Coronary artery (tissue), 2 donors: ENCODE results near the gene CYTH3.
A peak's percentile ranks its signal among the peaks of the same experiment; 100 is the strongest.

Experiments
- DNase-seq: peaks from one replicate; pipeline ENCODE4 v3.0.0-alpha.2; 2017; ENCODE audit warnings: low spot score
- H3K27ac ChIP-seq, 2 donors: fragments of 200-600 bp; sonication (generic); one replicate each; pipeline ENCODE4 v1.5.1; 2016 to 2019
- H3K4me3 ChIP-seq: fragments of 200-600 bp; sonication (generic); 2 replicates; pipeline ENCODE4 v1.5.1; 2016; ENCODE audit warnings: mild to moderate bottlenecking, moderate library complexity
- CTCF ChIP-seq: fragments of 200-600 bp; sonication (generic); IDR thresholded peaks from one replicate; pipeline ENCODE4 v1.5.1; 2019; ENCODE audit warnings: antibody characterized with exemption

CYTH3 gene

GRCh38 chr7:6221340-6222319 is 50.8 kb downstream of the CYTH3 start:
- no peak for DNase-seq
- no peak overlapping the region for H3K27ac ChIP-seq

DNA sequence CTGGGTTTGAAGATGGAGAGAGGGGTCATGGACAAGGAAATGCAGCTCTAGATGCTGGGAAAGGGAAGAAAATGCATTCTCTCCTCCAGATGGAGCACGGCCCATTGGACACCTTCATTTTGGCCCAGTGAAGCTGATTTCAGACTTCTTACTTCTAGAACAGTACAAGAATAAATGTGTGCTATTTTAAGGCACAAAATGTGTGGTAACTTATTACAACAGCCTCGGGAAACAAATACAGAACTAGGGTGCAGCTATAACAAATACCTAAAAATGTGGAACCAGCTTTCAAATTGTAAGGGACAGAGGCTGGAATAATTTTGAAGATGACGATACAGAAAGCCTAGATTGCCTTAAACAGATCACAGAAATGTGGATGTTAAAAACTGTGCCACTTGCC is 54.1 kb downstream of the CYTH3 start:
- peak; percentile 59 for DNase-seq
- H3K4me3 ChIP-seq, result no peak overlapping the region
- H3K27ac ChIP-seq, result no peak overlapping the region
- no peak for TF ChIP-seq CTCF

More at GRCh38 chr7:6221340-6222319, 50.8 kb downstream of the CYTH3 start:
- no peak overlapping the region for H3K4me3 ChIP-seq
- TF ChIP-seq CTCF, result no peak

DNA sequence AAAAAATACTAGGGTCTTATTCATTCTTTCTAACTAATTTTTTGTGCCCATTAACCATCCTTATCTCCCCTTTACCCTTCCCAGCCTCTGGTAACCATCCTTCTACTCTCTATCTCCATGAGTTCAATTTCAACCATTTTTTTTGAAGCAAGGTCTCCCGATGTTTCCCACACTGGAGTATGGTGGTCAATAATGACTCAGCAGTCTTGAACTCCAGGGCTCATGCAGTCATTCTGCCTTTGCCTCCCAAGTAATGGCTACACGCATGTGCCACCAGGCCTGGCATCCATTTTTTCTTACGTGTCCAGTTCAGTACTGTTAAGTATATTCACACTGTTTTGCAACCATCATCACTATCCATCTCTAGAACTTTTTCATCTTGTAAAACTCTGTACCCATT is 60.4 kb downstream of the CYTH3 start:
- TF ChIP-seq CTCF, result no peak
- H3K27ac ChIP-seq, result no peak overlapping the region
- H3K4me3 ChIP-seq, result no peak overlapping the region

DNA sequence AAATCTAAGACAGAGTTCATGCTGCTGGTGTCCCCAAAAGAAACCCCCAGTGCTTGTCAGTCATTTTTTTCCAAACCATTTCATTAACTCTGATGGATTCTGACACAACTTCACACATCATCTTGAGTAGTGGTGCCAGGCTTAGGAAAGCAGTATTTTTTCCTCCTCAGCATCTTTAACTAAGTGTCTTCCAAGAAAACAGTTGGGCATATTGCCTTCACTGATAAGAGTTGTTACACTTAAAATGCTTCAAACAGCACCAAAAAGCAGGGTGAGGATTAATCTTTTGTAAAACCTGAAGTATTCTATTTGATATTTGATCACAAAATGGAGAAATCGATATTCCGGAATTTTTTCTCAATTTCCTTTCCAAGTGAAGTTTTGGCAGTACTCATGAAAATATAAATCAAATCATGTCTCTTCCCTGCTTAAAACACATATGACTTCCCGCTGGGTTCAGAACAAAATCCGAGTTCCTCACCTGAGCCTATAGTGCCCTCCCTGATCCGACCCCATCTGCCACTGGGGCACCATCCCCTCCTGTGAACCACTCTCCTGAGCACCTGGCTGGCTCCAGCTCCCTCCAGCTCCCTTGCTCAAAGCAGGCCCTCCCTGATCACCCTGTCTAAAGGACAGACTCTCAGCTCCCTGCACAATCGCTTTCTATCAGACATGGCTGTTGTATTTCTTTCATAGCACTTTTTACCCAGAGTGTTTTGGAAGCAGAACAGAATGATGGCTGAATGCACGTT is 61.6 kb downstream of the CYTH3 start:
- Histone ChIP-seq H3K27ac (no peak overlapping the region), H3K4me3 (no peak overlapping the region)
- TF ChIP-seq CTCF, result no peak
- no peak for DNase-seq

More for the DNA sequence above, 60.4 kb downstream of the CYTH3 start:
- no peak for DNase-seq

- no peak for TF ChIP-seq CTCF
- H3K27ac ChIP-seq, result no peak overlapping the region
- no peak overlapping the region for H3K4me3 ChIP-seq
- DNase-seq, result no peak
These were observed 63.1 kb downstream of the CYTH3 start for GRCh38 chr7:6209340-6209739.

GRCh38 chr7:6208573-6209328 is 63.7 kb downstream of the CYTH3 start:
- TF ChIP-seq CTCF, result no peak
- DNase-seq, result no peak
- Histone ChIP-seq H3K4me3 (no peak overlapping the region), H3K27ac (no peak overlapping the region)
